ENCODE results near the gene FARP2.

GRCh38 chr2:241540771-241541561, 184.9 kb downstream of the FARP2 start:
- TF ChIP-seq, protein P1, sequence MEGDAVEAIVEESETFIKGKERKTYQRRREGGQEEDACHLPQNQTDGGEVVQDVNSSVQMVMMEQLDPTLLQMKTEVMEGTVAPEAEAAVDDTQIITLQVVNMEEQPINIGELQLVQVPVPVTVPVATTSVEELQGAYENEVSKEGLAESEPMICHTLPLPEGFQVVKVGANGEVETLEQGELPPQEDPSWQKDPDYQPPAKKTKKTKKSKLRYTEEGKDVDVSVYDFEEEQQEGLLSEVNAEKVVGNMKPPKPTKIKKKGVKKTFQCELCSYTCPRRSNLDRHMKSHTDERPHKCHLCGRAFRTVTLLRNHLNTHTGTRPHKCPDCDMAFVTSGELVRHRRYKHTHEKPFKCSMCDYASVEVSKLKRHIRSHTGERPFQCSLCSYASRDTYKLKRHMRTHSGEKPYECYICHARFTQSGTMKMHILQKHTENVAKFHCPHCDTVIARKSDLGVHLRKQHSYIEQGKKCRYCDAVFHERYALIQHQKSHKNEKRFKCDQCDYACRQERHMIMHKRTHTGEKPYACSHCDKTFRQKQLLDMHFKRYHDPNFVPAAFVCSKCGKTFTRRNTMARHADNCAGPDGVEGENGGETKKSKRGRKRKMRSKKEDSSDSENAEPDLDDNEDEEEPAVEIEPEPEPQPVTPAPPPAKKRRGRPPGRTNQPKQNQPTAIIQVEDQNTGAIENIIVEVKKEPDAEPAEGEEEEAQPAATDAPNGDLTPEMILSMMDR (IDR thresholded peaks at IDR 0.05 in 2 of 3, conservative IDR thresholded peaks at IDR 0.05 in 1 of 3; ENCODE audit: borderline replicate concordance in 1 of 3, insufficient read depth in 1 of 3, low read depth in 2 of 3, low read length in 2 of 3) = no peak
- no peak for TF ChIP-seq EZH2phosphoT487 (IDR thresholded peaks at IDR 0.05; ENCODE audit: borderline replicate concordance)
- no peak for TF ChIP-seq ELF1 (IDR thresholded peaks at IDR 0.05; ENCODE audit: borderline replicate concordance, low read depth)

Data from HCT116 (cell line).